Panc1 (cell line): ENCODE results near the gene SMC2. TPM values are rescaled to one million over a fixed set of nuclear protein-coding genes. Genes with fewer than 3 reads are reported as not detected.

Experiments used
- ATAC-seq: fragments of 200-7000 bp; cut with Tn5 transposase; 2 replicates; pipeline ENCODE4 v1.9.1; 2020; ENCODE audit warnings: mild to moderate bottlenecking, moderate library complexity
- BruUV-seq: library from RNA; stranded (reverse); fragments of 400-500 nt; replicated peaks from 2 replicates; lab custom pipeline; 2021; lab: Mats Ljungman, UMichigan
- CTCF ChIA-PET: fragments of 300-600 bp; sonication (Branson Sonifier 250); formaldehyde crosslinking; loops from one replicate; lab custom pipeline; 2022; ENCODE audit warnings: antibody characterized with exemption; lab: Charles Lee
- POLR2A ChIA-PET: fragments of 300-600 bp; sonication (Branson Sonifier 250); formaldehyde crosslinking; loops from one replicate; lab custom pipeline; 2022; ENCODE audit warnings: antibody characterized with exemption; lab: Charles Lee
- DNase-seq: peaks from one replicate; pipeline ENCODE4 v3.0.0-alpha.2; 2010; ENCODE audit warnings: low read depth, low spot score
- H3K27ac ChIP-seq: 2 replicates; pipeline ENCODE4 v1.5.1; 2011; ENCODE audit warnings: mild to moderate bottlenecking, low read length, inconsistent platforms
- H3K27me3 ChIP-seq: fragments of 200-500 bp; sonication (Bioruptor generic); 2 replicates; pipeline ENCODE4 v1.6.0; 2014; ENCODE audit warnings: low read length, inconsistent platforms; ENCODE audit not compliant: control insufficient read depth, insufficient read depth
- H3K36me3 ChIP-seq: fragments of 200-500 bp; sonication (Bioruptor generic); 2 replicates; pipeline ENCODE4 v1.5.1; 2014; ENCODE audit warnings: inconsistent platforms, mild to moderate bottlenecking, low read length, moderate library complexity; ENCODE audit not compliant: control insufficient read depth, insufficient read depth
- H3K4me1 ChIP-seq: 2 replicates; pipeline ENCODE4 v1.5.1; 2011; ENCODE audit warnings: inconsistent platforms, mild to moderate bottlenecking, low read length, moderate library complexity; ENCODE audit not compliant: control insufficient read depth, insufficient read depth
- H3K4me3 ChIP-seq, 2 experiments: 2 replicates each; pipeline ENCODE4 v1.5.1; 2011 to 2012; ENCODE audit warnings: low read depth in 2 of 2, low read length in 2 of 2, mild to moderate bottlenecking in 2 of 2, inconsistent platforms in 1 of 2, moderate library complexity in 1 of 2
- H3K9me3 ChIP-seq: fragments of 200-500 bp; sonication (Bioruptor generic); 2 replicates; pipeline ENCODE4 v1.5.1; 2014; ENCODE audit warnings: low read depth, mild to moderate bottlenecking, inconsistent platforms, low read length, moderate library complexity; ENCODE audit not compliant: control insufficient read depth, insufficient read depth
- POLR2AphosphoS5 ChIP-seq: IDR thresholded peaks from 2 replicates; pipeline ENCODE4 v1.6.1; 2012; ENCODE audit warnings: mild to moderate bottlenecking, low read depth, low read length, moderate library complexity
- SIN3A ChIP-seq: IDR thresholded peaks from 2 replicates; pipeline ENCODE4 v1.6.1; 2012; ENCODE audit warnings: low read depth, mild to moderate bottlenecking, low read length, moderate library complexity, borderline replicate concordance; ENCODE audit not compliant: insufficient read depth
- TCF7L2 ChIP-seq: IDR thresholded peaks from 2 replicates; pipeline ENCODE4 v1.6.1; 2011; ENCODE audit warnings: mild to moderate bottlenecking, low read depth, low read length, inconsistent platforms
- in situ Hi-C: cut with HindIII; loops from 2 replicates; pipeline ENCODE4 v1.10.0; 2016; ENCODE audit warnings: low sequenced_read_pairs, low pct_unique_long_range_greater_than_20kb
- intact Hi-C: fragments of 100-400 bp; cut with micrococcal nuclease; formaldehyde crosslinking; loops from one replicate; pipeline ENCODE4 v1.10.0; 2022; ENCODE audit not compliant: unreplicated experiment
- total RNA-seq: library from RNA; stranded (reverse); gene quantifications from one replicate; pipeline ENCODE4 v1.2.1, GENCODE V29; 2021; ENCODE audit not compliant: unreplicated experiment
- TF ChIP-seq, protein P1 (sequence below): fragments of 450-650 bp; IDR thresholded peaks from 2 replicates; pipeline ENCODE4 v1.5.1; 2017; ENCODE audit warnings: mild to moderate bottlenecking
- TF ChIP-seq, protein P2 (sequence below), 2 experiments: IDR thresholded peaks; 2 replicates each; pipeline ENCODE4 v1.6.1; 2011 to 2012; ENCODE audit warnings: low read depth in 2 of 2, control low read depth in 1 of 2, low read length in 1 of 2, mild to moderate bottlenecking in 1 of 2, moderate library complexity in 1 of 2; ENCODE audit not compliant: insufficient read depth in 1 of 2

SMC2 gene
- total RNA-seq, 1 experiment from 2014 or later = 25.3 TPM

DNA sequence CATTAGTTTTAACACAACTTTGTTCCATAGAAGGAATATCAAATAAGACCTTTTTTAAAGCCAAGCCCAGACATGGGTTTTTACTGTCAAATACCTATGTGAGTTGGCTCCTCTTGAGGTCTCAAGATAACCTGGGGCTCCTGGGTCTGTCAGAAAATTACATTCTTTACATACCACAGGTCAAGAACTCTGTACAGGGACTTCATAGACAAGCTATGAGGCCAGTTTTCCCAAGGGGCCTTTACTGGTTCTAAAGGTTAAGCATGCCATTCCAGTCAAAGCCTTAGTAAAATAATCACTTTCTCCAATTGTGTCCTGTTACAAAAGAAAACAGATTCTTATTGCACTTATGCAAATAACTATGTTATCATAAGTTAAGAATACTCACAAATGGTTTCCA, 15.5 kb upstream of the SMC2 start:
- CTCF ChIA-PET = no interaction called here
- no peak for TF ChIP-seq TCF7L2
- TF ChIP-seq, protein P1, sequence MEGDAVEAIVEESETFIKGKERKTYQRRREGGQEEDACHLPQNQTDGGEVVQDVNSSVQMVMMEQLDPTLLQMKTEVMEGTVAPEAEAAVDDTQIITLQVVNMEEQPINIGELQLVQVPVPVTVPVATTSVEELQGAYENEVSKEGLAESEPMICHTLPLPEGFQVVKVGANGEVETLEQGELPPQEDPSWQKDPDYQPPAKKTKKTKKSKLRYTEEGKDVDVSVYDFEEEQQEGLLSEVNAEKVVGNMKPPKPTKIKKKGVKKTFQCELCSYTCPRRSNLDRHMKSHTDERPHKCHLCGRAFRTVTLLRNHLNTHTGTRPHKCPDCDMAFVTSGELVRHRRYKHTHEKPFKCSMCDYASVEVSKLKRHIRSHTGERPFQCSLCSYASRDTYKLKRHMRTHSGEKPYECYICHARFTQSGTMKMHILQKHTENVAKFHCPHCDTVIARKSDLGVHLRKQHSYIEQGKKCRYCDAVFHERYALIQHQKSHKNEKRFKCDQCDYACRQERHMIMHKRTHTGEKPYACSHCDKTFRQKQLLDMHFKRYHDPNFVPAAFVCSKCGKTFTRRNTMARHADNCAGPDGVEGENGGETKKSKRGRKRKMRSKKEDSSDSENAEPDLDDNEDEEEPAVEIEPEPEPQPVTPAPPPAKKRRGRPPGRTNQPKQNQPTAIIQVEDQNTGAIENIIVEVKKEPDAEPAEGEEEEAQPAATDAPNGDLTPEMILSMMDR = no peak
- no peak for TF ChIP-seq POLR2AphosphoS5
- TF ChIP-seq, protein P2, sequence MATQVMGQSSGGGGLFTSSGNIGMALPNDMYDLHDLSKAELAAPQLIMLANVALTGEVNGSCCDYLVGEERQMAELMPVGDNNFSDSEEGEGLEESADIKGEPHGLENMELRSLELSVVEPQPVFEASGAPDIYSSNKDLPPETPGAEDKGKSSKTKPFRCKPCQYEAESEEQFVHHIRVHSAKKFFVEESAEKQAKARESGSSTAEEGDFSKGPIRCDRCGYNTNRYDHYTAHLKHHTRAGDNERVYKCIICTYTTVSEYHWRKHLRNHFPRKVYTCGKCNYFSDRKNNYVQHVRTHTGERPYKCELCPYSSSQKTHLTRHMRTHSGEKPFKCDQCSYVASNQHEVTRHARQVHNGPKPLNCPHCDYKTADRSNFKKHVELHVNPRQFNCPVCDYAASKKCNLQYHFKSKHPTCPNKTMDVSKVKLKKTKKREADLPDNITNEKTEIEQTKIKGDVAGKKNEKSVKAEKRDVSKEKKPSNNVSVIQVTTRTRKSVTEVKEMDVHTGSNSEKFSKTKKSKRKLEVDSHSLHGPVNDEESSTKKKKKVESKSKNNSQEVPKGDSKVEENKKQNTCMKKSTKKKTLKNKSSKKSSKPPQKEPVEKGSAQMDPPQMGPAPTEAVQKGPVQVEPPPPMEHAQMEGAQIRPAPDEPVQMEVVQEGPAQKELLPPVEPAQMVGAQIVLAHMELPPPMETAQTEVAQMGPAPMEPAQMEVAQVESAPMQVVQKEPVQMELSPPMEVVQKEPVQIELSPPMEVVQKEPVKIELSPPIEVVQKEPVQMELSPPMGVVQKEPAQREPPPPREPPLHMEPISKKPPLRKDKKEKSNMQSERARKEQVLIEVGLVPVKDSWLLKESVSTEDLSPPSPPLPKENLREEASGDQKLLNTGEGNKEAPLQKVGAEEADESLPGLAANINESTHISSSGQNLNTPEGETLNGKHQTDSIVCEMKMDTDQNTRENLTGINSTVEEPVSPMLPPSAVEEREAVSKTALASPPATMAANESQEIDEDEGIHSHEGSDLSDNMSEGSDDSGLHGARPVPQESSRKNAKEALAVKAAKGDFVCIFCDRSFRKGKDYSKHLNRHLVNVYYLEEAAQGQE (IDR thresholded peaks at IDR 0.05; ENCODE audit: insufficient read depth in 1 of 2, low read depth in 2 of 2, low read length in 1 of 2) = no peak
- TF ChIP-seq SIN3A = no peak
- BruUV-seq = no TSS peak
- Histone ChIP-seq H3K27ac (no peak overlapping the region), H3K36me3 (no peaks in the 10 kb centered on the region), H3K9me3 (no peaks in the 10 kb centered on the region), H3K27me3 (no peaks in the 10 kb centered on the region), H3K4me1 (no peaks in the 10 kb centered on the region), H3K4me3 (no peak overlapping the region)
- POLR2A ChIA-PET = no interaction called here
- intact Hi-C loops (no loop called here), in situ Hi-C loops (no loop called here)
- no peak for DNase-seq
- ATAC-seq = no peak

DNA sequence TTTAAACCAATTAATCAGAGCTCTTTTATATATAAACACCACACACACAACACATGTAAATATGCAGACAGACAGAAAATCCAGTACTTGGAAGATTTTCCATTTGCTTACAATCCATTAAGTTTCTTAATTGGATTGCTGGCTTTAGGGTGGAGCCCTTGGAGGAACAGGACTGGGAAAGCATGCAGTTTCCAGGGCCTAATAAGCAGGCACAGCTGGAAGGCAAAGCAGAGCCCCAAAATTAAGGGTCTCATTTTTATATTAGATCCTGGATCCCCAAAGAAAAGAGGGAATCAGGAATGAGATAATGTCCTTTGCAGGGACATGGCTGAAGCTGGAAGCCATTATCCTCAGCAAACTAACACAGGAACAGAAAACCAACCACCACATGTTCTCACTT, 13.1 kb upstream of the SMC2 start:
- TF ChIP-seq, protein P2 (IDR thresholded peaks at IDR 0.05; ENCODE audit: insufficient read depth in 1 of 2, low read depth in 2 of 2, low read length in 1 of 2) = no peak
- TF ChIP-seq, protein P1 = no peak
- no peak for TF ChIP-seq POLR2AphosphoS5
- TF ChIP-seq TCF7L2 = no peak
- CTCF ChIA-PET = no interaction called here
- intact Hi-C loops = no loop called here
- Histone ChIP-seq H3K9me3 (no peaks in the 10 kb centered on the region), H3K4me1 (no peaks in the 10 kb centered on the region), H3K36me3 (no peaks in the 10 kb centered on the region), H3K27me3 (no peaks in the 10 kb centered on the region), H3K27ac (no peak overlapping the region), H3K4me3 (no peak overlapping the region)
- ATAC-seq (no peak), DNase-seq (no peak)
- POLR2A ChIA-PET = no interaction called here
- BruUV-seq = no TSS peak
- in situ Hi-C loops = no loop called here
